HG02610 (cell line): ENCODE results near the gene SMC6.

Experiments
- ATAC-seq: cut with Tn5 transposase; IDR thresholded peaks from one replicate; pipeline ENCODE4 v1.9.1; 2021; ENCODE audit warnings: mild to moderate bottlenecking, moderate library complexity; ENCODE audit not compliant: unreplicated experiment

SMC6 gene

GRCh38 chr2:17652681-17653394, 100.8 kb downstream of the SMC6 start:
- ATAC-seq, result no peak

- ATAC-seq, result no peak
Measured at GRCh38 chr2:17649026-17649425, 104.6 kb downstream of the SMC6 start.

GRCh38 chr2:17648581-17648980, 105.0 kb downstream of the SMC6 start:
- no peak for ATAC-seq

- no peak for ATAC-seq
Measured at GRCh38 chr2:17646838-17647701, 106.5 kb downstream of the SMC6 start.

- ATAC-seq, result peak; percentile 87
Measured at GRCh38 chr2:17646081-17646554, 107.5 kb downstream of the SMC6 start.

GRCh38 chr2:17644997-17645720, 108.5 kb downstream of the SMC6 start:
- no peak for ATAC-seq

- no peak for ATAC-seq
Measured at GRCh38 chr2:17643031-17643615, 110.5 kb downstream of the SMC6 start.

- ATAC-seq, result no peak
Measured at GRCh38 chr2:17640406-17640805, 113.2 kb downstream of the SMC6 start.

- ATAC-seq, result no peak
Measured at GRCh38 chr2:17638196-17638743, 115.3 kb downstream of the SMC6 start.

GRCh38 chr2:17637131-17637906, 116.3 kb downstream of the SMC6 start:
- ATAC-seq, result no peak

- ATAC-seq, result no peak
Measured at GRCh38 chr2:17636257-17636656, 117.4 kb downstream of the SMC6 start.

- ATAC-seq, result no peak
Measured at GRCh38 chr2:17634997-17635396, 118.6 kb downstream of the SMC6 start.

- no peak for ATAC-seq
Measured at GRCh38 chr2:17630089-17630488, 123.5 kb downstream of the SMC6 start.

- ATAC-seq, result peak; percentile 34
Measured at GRCh38 chr2:17628349-17629261, 125.0 kb downstream of the SMC6 start.

- ATAC-seq, result peak; percentile 36
Measured at GRCh38 chr2:17627434-17627833, 126.2 kb downstream of the SMC6 start.

GRCh38 chr2:17626986-17627385, 126.6 kb downstream of the SMC6 start:
- ATAC-seq, result no peak

GRCh38 chr2:17625446-17625845, 128.2 kb downstream of the SMC6 start:
- ATAC-seq, result no peak

GRCh38 chr2:17621781-17622180, 131.8 kb downstream of the SMC6 start:
- no peak for ATAC-seq

- ATAC-seq, result no peak
Measured at GRCh38 chr2:17620841-17621240, 132.8 kb downstream of the SMC6 start.
